ENCODE data around the gene TBC1D4.
"Not testable (repeated sequence)": the region's sequence is repeated elsewhere in the genome, so short reads cannot be mapped to it uniquely, and the experiment has no call there.

Gene TBC1D4

GRCh38 chr13:75326173-75327134 is 155.5 kb downstream of the TBC1D4 start:
- no peak for DNase-seq

GRCh38 chr13:75325711-75326110 is 156.3 kb downstream of the TBC1D4 start:
- DNase-seq = no peak

- DNase-seq = no peak
These were observed 157.5 kb downstream of the TBC1D4 start for GRCh38 chr13:75324413-75324940.

- no peak for DNase-seq
These were observed 160.9 kb downstream of the TBC1D4 start for GRCh38 chr13:75321084-75321483.

- no peak for DNase-seq
These were observed 162.7 kb downstream of the TBC1D4 start for GRCh38 chr13:75319254-75319653.

GRCh38 chr13:75318138-75318833 is 163.7 kb downstream of the TBC1D4 start:
- DNase-seq = no peak

- no peak for DNase-seq
These were observed 165.5 kb downstream of the TBC1D4 start for GRCh38 chr13:75316427-75316826.

- DNase-seq = no peak
These were observed 169.0 kb downstream of the TBC1D4 start for GRCh38 chr13:75312884-75313520.

DNA sequence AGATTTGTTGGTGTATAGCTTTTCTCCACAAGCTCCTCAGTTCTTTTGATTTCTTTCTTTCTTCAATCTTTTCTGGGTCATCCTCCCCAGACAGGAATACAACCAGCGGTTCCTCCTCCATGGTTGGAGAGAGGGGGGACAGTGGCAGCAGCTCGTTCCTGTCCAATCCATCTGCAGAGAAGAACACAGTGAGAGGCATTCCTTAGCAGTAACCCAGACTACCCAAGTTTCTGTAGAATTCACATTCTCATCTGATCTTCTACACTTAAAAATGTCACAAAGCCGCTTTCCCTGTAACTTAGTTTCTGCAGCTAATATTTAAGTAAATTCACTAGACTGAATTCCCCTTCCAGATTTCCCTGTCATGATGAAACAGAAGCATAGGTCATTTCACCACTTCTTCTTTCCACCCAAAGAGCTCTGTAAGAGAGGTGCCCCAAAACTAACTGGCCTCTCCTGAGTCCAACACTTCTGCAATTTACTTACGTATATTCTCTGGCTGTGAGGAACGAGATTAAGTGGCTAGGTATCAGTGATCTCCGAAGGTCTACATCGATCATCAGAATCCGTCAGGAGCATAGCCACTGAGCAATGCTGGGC is 171.9 kb downstream of the TBC1D4 start:
- no peak for DNase-seq

DNA sequence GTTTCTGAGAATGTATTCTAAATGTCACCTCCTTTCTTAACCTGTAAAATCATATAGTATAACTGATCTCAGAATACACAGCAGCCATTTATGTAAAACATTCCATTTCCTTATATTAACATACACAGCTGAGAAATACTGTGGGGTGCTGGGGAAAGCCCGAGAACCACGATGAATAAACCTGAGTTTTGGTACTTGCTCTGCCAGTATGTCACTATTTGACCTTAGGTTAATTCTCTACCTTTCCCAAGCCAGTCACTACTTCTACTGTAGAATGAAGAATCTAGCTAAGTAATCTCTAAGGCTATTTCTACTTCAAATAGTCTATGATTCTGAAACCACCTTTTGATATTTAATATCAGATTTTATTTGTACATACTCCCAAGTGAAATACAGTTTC is 173.7 kb downstream of the TBC1D4 start:
- no peak for DNase-seq

- no peak for DNase-seq
These were observed 174.5 kb downstream of the TBC1D4 start for GRCh38 chr13:75307370-75307949.

DNA sequence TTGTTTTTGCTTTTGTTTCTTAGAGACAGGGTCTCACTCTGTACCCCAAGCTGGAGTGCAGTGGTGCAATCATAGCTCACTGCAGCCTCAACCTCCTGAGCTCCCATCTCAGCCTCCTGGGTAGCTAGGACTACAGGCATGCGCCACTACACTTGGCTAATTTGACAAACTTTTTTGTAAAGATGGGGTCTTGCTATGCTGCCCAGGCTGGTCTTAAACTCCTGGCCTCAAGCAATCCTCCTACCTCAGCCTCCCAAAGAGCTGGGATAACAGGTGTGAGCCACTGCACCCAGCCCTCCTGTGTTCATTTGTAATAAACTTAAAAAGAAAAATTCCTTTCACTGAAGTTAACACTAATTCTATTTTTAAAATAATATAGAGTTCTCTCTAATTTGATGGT is 175.0 kb downstream of the TBC1D4 start:
- not testable (repeated sequence) for DNase-seq

- no peak for DNase-seq
These were observed 176.9 kb downstream of the TBC1D4 start for GRCh38 chr13:75305059-75305458.

- DNase-seq = no peak
These were observed 178.7 kb downstream of the TBC1D4 start for GRCh38 chr13:75303263-75303662.

DNA sequence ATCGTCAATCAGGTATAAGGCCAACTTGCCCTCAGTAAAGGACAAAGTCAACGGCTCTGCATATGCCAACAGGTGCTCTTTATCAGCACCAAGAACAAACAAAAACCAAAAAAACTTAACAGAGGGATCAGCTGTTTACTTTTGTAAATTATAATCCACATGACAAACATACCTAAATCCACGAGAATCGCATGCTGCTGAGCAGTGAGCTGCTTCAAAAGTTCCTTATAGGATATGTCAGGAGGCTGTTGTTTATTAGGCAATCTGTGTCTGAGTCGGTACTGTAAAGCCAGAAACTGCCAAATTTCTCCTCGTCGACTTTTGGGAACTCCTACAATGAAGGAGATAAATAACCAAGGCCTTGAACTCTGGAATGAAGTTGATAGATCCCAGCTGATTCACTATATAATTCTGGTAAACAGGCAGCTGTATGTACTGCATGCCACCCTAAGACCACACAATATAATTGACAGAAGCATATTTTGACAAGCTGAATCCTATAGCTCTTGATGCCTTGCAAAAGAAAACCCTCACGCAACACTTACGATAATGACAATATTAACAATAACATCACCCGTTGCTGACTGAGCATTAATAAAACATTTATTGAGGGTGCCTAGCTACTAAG is 179.8 kb downstream of the TBC1D4 start:
- DNase-seq = no peak

DNA sequence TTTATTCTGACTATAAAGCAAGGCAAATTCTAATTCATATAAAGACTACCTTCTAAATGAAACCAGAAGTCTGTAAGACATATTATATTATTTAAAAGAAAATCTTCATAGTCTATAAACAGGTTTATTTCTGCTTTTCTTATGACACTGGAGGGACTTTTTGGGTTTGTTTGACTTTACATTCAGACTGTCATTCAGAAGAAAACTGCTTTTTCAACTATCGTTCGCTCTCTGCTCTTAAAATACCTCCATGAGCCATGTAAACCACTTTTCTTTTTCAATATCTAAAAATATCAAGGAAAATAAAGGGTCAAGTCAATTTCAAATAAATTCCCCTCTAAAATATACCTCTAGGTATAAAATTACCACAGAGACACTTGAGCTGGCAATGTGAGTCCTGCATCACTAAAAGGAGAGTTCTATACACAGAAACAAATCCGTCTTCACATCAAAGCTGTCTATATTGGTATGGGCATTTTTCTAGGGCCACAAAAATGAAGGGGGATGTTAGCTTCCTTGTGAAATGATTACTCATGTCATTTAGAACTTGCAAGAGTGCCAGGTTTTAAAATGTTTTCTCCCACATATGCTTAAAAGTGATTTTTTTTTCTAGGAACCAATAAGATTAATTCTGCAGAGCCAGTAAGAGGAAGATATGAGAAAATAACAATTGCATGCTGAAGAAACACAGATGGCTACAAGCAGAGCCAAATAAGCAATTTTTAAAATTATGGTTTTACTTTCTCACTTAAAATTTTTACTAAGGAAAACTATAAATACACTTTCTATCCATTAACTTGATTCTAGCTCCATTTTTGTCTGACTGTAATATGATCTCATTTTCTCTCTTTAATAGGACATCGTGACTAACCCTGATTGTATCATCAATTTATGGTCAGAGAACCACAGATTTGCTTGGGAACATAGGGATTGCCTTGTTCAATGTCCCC is 181.8 kb downstream of the TBC1D4 start:
- DNase-seq = no peak

- DNase-seq = no peak
These were observed 182.7 kb downstream of the TBC1D4 start for GRCh38 chr13:75299246-75299645.

DNA sequence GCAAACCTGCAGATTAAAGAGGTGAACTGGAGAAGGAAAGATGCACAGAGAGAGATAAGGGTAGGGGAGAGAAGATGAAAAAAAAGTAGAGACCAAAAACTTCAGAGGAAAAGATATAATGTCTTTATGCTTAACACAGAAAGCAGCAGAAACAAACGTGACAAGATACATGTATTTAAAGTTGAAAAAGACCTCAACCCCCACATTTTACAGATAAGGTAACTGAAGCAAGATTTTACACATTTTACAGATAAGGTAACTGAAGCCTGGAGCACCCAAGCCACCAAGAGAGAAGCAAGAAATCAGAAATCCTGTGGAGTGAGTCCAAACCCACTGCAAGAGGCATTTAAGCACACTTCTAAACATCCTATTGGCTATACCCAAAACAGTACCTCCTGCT is 185.3 kb downstream of the TBC1D4 start:
- no peak for DNase-seq

GRCh38 chr13:75295201-75295600 is 186.8 kb downstream of the TBC1D4 start:
- no peak for DNase-seq

GRCh38 chr13:75294110-75294509 is 187.9 kb downstream of the TBC1D4 start:
- DNase-seq = no peak

All from hypothalamus (tissue), 51 donors.